RPMI7951 (cell line): ENCODE data around the gene MAP3K10. TPM values are rescaled to one million over a fixed set of nuclear protein-coding genes. Genes with fewer than 3 reads are reported as not detected.
"Not testable (repeated sequence)": the region's sequence is repeated elsewhere in the genome, so short reads cannot be mapped to it uniquely, and the experiment has no call there.

Experiments
- DNase-seq: peaks from one replicate; pipeline ENCODE4 v3.0.0-alpha.2; 2012; ENCODE audit warnings: low read depth
- total RNA-seq: library from RNA; depleted of rRNA; stranded (reverse); fragments of >200 nt; shearing (Covaris generic); gene quantifications from 2 replicates; pipeline ENCODE4 v1.2.3, GENCODE V29; 2014

The MAP3K10 gene
- total RNA-seq, 1 experiment from 2014 or later: 4.9 TPM

GRCh38 chr19:40171293-40171692, 19.9 kb upstream of the MAP3K10 start:
- DNase-seq: not testable (repeated sequence)

- no peak for DNase-seq
Measured at GRCh38 chr19:40174092-40174491, 17.1 kb upstream of the MAP3K10 start.

- DNase-seq: no peak
Measured at GRCh38 chr19:40175820-40176219, 15.4 kb upstream of the MAP3K10 start.

- peak; percentile 16 for DNase-seq
Measured at GRCh38 chr19:40177286-40178070, 13.7 kb upstream of the MAP3K10 start.

GRCh38 chr19:40178756-40179155, 12.5 kb upstream of the MAP3K10 start:
- DNase-seq: no peak

- no peak for DNase-seq
Measured at GRCh38 chr19:40184273-40184672, 7.0 kb upstream of the MAP3K10 start.

GRCh38 chr19:40191836-40192646, 815 bp downstream of the MAP3K10 start:
- peak; percentile 17 for DNase-seq

- DNase-seq: no peak
Measured at GRCh38 chr19:40192758-40193586, 1.7 kb downstream of the MAP3K10 start.

- DNase-seq: no peak
Measured at GRCh38 chr19:40193587-40193849, 2.3 kb downstream of the MAP3K10 start.

GRCh38 chr19:40198272-40198990, 7.2 kb downstream of the MAP3K10 start:
- DNase-seq: no peak

GRCh38 chr19:40200341-40201099, 9.3 kb downstream of the MAP3K10 start:
- DNase-seq: peak; percentile 20

- DNase-seq: no peak
Measured at GRCh38 chr19:40204381-40204780, 13.2 kb downstream of the MAP3K10 start.

GRCh38 chr19:40205760-40206159, 14.5 kb downstream of the MAP3K10 start:
- no peak for DNase-seq

GRCh38 chr19:40208602-40209001, 17.4 kb downstream of the MAP3K10 start:
- no peak for DNase-seq

GRCh38 chr19:40210889-40211288, 19.7 kb downstream of the MAP3K10 start:
- no peak for DNase-seq

GRCh38 chr19:40213251-40213829, 22.1 kb downstream of the MAP3K10 start:
- DNase-seq: no peak

GRCh38 chr19:40213882-40214570, 22.8 kb downstream of the MAP3K10 start:
- no peak for DNase-seq

- no peak for DNase-seq
Measured at GRCh38 chr19:40214936-40215335, 23.7 kb downstream of the MAP3K10 start.

- no peak for DNase-seq
Measured at GRCh38 chr19:40216013-40216776, 25.0 kb downstream of the MAP3K10 start.

- no peak for DNase-seq
Measured at GRCh38 chr19:40216777-40217026, 25.5 kb downstream of the MAP3K10 start.
